WTC11 (cell line): Measurements from ENCODE around the gene CHRM4. TPM values are rescaled to one million over a fixed set of nuclear protein-coding genes. Genes with fewer than 3 reads are reported as not detected.

Source experiments
- ATAC-seq: fragments of 200-7000 bp; cut with Tn5 transposase; 2 replicates; pipeline ENCODE4 v1.10.0; 2021; ENCODE audit warnings: mild to moderate bottlenecking, moderate library complexity
- CTCF ChIA-PET: fragments of 300-600 bp; sonication (Branson Sonifier 250); formaldehyde crosslinking; loops from one replicate; lab custom pipeline; 2021; ENCODE audit warnings: antibody characterized with exemption; lab: Charles Lee
- POLR2A ChIA-PET: fragments of 350-600 bp; sonication (Branson Sonifier 250); formaldehyde crosslinking; loops from one replicate; lab custom pipeline; 2021; ENCODE audit warnings: antibody characterized with exemption; lab: Charles Lee
- DNase-seq: peaks from one replicate; pipeline ENCODE4 v3.0.0; 2021; ENCODE audit warnings: low spot score
- H3K27ac Mint-ChIP-seq: 2 replicates; pipeline ENCODE4 v1.8.0; 2021; ENCODE audit warnings: mixed read lengths
- H3K27me3 Mint-ChIP-seq: 2 replicates; pipeline ENCODE4 v1.8.0; 2021; ENCODE audit warnings: low read depth, mild to moderate bottlenecking, moderate library complexity, mixed read lengths
- H3K36me3 Mint-ChIP-seq: 2 replicates; pipeline ENCODE4 v1.8.0; 2021; ENCODE audit warnings: mixed read lengths
- H3K4me1 Mint-ChIP-seq: 2 replicates; pipeline ENCODE4 v1.8.0; 2022; ENCODE audit warnings: mixed read lengths
- H3K4me3 Mint-ChIP-seq: 2 replicates; pipeline ENCODE4 v1.8.0; 2021; ENCODE audit warnings: mild to moderate bottlenecking, moderate library complexity, mixed read lengths
- H3K9me3 Mint-ChIP-seq: 2 replicates; pipeline ENCODE4 v1.8.0; 2021; ENCODE audit warnings: mixed read lengths
- AFF4 ChIP-seq: sonication (generic); formaldehyde crosslinking; IDR thresholded peaks from 2 replicates; pipeline ENCODE4 v1.8.1; 2023; ENCODE audit warnings: mild to moderate bottlenecking, missing genetic modification reagents, borderline replicate concordance
- AR ChIP-seq: fragments of 250-450 bp; sonication (Bioruptor Pico); IDR thresholded peaks from 2 replicates; pipeline ENCODE4 v1.9.0; 2021; ENCODE audit warnings: mild to moderate bottlenecking
- EMX1 ChIP-seq: fragments of 250-450 bp; sonication (Bioruptor Pico); IDR thresholded peaks from 2 replicates; pipeline ENCODE4 v1.8.0; 2021; ENCODE audit warnings: mild to moderate bottlenecking
- ESRRA ChIP-seq: sonication (generic); formaldehyde crosslinking; IDR thresholded peaks from 2 replicates; pipeline ENCODE4 v1.8.1; 2022; ENCODE audit warnings: mild to moderate bottlenecking, missing genetic modification reagents, borderline replicate concordance
- FOXP1 ChIP-seq: sonication (generic); formaldehyde crosslinking; IDR thresholded peaks from 2 replicates; pipeline ENCODE4 v1.8.0; 2022; ENCODE audit warnings: missing genetic modification reagents, mild to moderate bottlenecking, moderate library complexity, borderline replicate concordance
- IRF2 ChIP-seq: sonication (generic); formaldehyde crosslinking; IDR thresholded peaks from 2 replicates; pipeline ENCODE4 v1.8.0; 2022; ENCODE audit warnings: low read depth, missing genetic modification reagents, borderline replicate concordance
- NR1H2 ChIP-seq: sonication (generic); formaldehyde crosslinking; IDR thresholded peaks from 2 replicates; pipeline ENCODE4 v1.9.0; 2021; ENCODE audit warnings: mild to moderate bottlenecking, moderate library complexity, missing genetic modification reagents
- NR3C1 ChIP-seq: sonication (generic); formaldehyde crosslinking; conservative IDR thresholded peaks from 2 replicates; pipeline ENCODE4 v1.8.1; 2023; ENCODE audit warnings: low read depth, mild to moderate bottlenecking, missing genetic modification reagents
- OVOL2 ChIP-seq: fragments of 250-450 bp; sonication (Bioruptor Pico); IDR thresholded peaks from 2 replicates; pipeline ENCODE4 v1.9.0; 2021; ENCODE audit warnings: mild to moderate bottlenecking, borderline replicate concordance
- RORB ChIP-seq: fragments of 250-450 bp; sonication (Bioruptor Pico); IDR thresholded peaks from 2 replicates; pipeline ENCODE4 v1.9.0; 2021; ENCODE audit warnings: mild to moderate bottlenecking
- SMAD3 ChIP-seq: sonication (generic); formaldehyde crosslinking; IDR thresholded peaks from 2 replicates; pipeline ENCODE4 v1.8.0; 2022; ENCODE audit warnings: missing genetic modification reagents, mild to moderate bottlenecking, borderline replicate concordance
- SMAD4 ChIP-seq: sonication (generic); formaldehyde crosslinking; IDR thresholded peaks from 2 replicates; pipeline ENCODE4 v1.8.0; 2022; ENCODE audit warnings: mild to moderate bottlenecking, missing genetic modification reagents
- SOX15 ChIP-seq: fragments of 250-450 bp; sonication (Bioruptor Pico); IDR thresholded peaks from 2 replicates; pipeline ENCODE4 v1.9.0; 2021; ENCODE audit warnings: mild to moderate bottlenecking
- SP1 ChIP-seq: sonication (generic); formaldehyde crosslinking; conservative IDR thresholded peaks from 2 replicates; pipeline ENCODE4 v1.8.1; 2022; ENCODE audit warnings: missing genetic modification reagents
- TP53 ChIP-seq: sonication (generic); formaldehyde crosslinking; IDR thresholded peaks from 2 replicates; pipeline ENCODE4 v1.8.1; 2023; ENCODE audit warnings: mild to moderate bottlenecking, missing genetic modification reagents
- ZBTB21 ChIP-seq: sonication (generic); formaldehyde crosslinking; IDR thresholded peaks from 2 replicates; pipeline ENCODE4 v1.8.1; 2023; ENCODE audit warnings: mild to moderate bottlenecking, missing genetic modification reagents, borderline replicate concordance
- ZNF396 ChIP-seq: fragments of 250-450 bp; sonication (Bioruptor Pico); IDR thresholded peaks from 2 replicates; pipeline ENCODE4 v1.8.0; 2021; ENCODE audit warnings: mild to moderate bottlenecking, moderate library complexity, borderline replicate concordance
- ZNF423 ChIP-seq: fragments of 250-450 bp; sonication (Bioruptor Pico); IDR thresholded peaks from 2 replicates; pipeline ENCODE4 v2.1.2; 2022; ENCODE audit warnings: mild to moderate bottlenecking, moderate library complexity
- ZNF425 ChIP-seq: fragments of 250-450 bp; sonication (Bioruptor Pico); conservative IDR thresholded peaks from 2 replicates; pipeline ENCODE4 v1.9.0; 2021; ENCODE audit warnings: mild to moderate bottlenecking
- total RNA-seq: library from RNA; stranded (reverse); gene quantifications from 3 replicates; pipeline ENCODE4 v1.2.3, GENCODE V29; 2021
- TF ChIP-seq, protein P1 (sequence below): sonication (generic); formaldehyde crosslinking; IDR thresholded peaks from 2 replicates; pipeline ENCODE4 v1.8.0; 2023; ENCODE audit warnings: mild to moderate bottlenecking, missing genetic modification reagents
- TF ChIP-seq, protein P2 (sequence below): sonication (generic); formaldehyde crosslinking; IDR thresholded peaks from 2 replicates; pipeline ENCODE4 v1.8.1; 2022; ENCODE audit warnings: mild to moderate bottlenecking, missing genetic modification reagents, moderate library complexity, borderline replicate concordance
- TF ChIP-seq, protein P3 (sequence below): sonication (generic); formaldehyde crosslinking; IDR thresholded peaks from 2 replicates; pipeline ENCODE4 v1.8.1; 2022; ENCODE audit warnings: low read depth, missing genetic modification reagents, borderline replicate concordance

CHRM4 gene
- total RNA-seq, 1 experiment from 2014 or later, result 0.85 TPM

GRCh38 chr11:46375392-46376101 is 16.0 kb downstream of the CHRM4 start:
- Mint-ChIP-seq H3K4me3 (no peak overlapping the region), H3K9me3 (no peaks in the 10 kb centered on the region), H3K27me3 (no peaks in the 10 kb centered on the region), H3K4me1 (peaks cover 9% of the 10 kb centered on the region)
- ATAC-seq, result no peak
- POLR2A ChIA-PET, result no interaction called here
- CTCF ChIA-PET, result interaction anchor here (1.6 kb wide), 1 partner anchor 17 kb away, joined by 4 read pairs; no protein-coding TSS in a partner anchor
- TF ChIP-seq ZNF396 (no peak), NR3C1 (CRISPR knock-in tag) (no peak), ZBTB21 (CRISPR knock-in tag) (no peak), EMX1 (CRISPR knock-in tag) (no peak), OVOL2 (CRISPR knock-in tag) (no peak), IRF2 (CRISPR knock-in tag) (no peak), AFF4 (no peak), SOX15 (no peak), TP53 (CRISPR knock-in tag) (no peak), NR1H2 (no peak), RORB (no peak), SMAD3 (CRISPR knock-in tag) (no peak), ZNF425 (no peak), ZNF423 (no peak)
- TF ChIP-seq, protein P1, sequence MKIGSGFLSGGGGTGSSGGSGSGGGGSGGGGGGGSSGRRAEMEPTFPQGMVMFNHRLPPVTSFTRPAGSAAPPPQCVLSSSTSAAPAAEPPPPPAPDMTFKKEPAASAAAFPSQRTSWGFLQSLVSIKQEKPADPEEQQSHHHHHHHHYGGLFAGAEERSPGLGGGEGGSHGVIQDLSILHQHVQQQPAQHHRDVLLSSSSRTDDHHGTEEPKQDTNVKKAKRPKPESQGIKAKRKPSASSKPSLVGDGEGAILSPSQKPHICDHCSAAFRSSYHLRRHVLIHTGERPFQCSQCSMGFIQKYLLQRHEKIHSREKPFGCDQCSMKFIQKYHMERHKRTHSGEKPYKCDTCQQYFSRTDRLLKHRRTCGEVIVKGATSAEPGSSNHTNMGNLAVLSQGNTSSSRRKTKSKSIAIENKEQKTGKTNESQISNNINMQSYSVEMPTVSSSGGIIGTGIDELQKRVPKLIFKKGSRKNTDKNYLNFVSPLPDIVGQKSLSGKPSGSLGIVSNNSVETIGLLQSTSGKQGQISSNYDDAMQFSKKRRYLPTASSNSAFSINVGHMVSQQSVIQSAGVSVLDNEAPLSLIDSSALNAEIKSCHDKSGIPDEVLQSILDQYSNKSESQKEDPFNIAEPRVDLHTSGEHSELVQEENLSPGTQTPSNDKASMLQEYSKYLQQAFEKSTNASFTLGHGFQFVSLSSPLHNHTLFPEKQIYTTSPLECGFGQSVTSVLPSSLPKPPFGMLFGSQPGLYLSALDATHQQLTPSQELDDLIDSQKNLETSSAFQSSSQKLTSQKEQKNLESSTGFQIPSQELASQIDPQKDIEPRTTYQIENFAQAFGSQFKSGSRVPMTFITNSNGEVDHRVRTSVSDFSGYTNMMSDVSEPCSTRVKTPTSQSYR, result no peak
- TF ChIP-seq, all 79 proteins: peak for 0
- DNase-seq, result no peak
- H3K27ac Mint-ChIP-seq, result no peak overlapping the region
- peaks cover 32% of the 10 kb centered on the region for H3K36me3 Mint-ChIP-seq

DNA sequence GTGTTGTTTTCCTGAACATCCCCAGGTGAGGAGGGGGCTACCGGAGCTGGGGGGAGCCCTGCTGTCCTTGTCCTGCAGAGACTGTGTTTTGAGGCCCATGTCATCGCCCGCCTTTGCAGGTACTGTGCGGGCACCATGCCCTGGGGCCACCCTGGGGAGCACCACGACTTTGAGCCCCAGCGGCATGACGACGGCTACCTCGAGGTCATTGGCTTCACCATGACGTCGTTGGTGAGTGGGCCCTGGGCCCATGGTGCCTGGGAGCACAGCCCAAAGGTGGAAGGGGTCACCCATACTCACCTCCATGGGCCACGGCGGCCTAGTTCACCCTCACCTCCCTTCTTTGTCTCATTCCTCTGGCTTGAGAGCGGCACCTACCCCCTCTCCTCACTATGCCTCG is 16.8 kb downstream of the CHRM4 start:
- Mint-ChIP-seq H3K27ac (no peak overlapping the region), H3K4me3 (no peak overlapping the region), H3K4me1 (peaks cover 10% of the 10 kb centered on the region), H3K36me3 (peaks cover 36% of the 10 kb centered on the region), H3K27me3 (no peaks in the 10 kb centered on the region), H3K9me3 (no peaks in the 10 kb centered on the region)
- ChIA-PET CTCF (no interaction called here), POLR2A (no interaction called here)
- DNase-seq (no peak), ATAC-seq (no peak)
- TF ChIP-seq FOXP1 (CRISPR knock-in tag) (no peak), ZBTB21 (CRISPR knock-in tag) (no peak), AR (CRISPR knock-in tag) (no peak), SP1 (CRISPR knock-in tag) (no peak), EMX1 (CRISPR knock-in tag) (no peak), SMAD4 (no peak), ESRRA (CRISPR knock-in tag) (no peak)
- TF ChIP-seq, protein P2, sequence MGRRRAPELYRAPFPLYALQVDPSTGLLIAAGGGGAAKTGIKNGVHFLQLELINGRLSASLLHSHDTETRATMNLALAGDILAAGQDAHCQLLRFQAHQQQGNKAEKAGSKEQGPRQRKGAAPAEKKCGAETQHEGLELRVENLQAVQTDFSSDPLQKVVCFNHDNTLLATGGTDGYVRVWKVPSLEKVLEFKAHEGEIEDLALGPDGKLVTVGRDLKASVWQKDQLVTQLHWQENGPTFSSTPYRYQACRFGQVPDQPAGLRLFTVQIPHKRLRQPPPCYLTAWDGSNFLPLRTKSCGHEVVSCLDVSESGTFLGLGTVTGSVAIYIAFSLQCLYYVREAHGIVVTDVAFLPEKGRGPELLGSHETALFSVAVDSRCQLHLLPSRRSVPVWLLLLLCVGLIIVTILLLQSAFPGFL (CRISPR knock-in tag), result no peak
- TF ChIP-seq, protein P3, sequence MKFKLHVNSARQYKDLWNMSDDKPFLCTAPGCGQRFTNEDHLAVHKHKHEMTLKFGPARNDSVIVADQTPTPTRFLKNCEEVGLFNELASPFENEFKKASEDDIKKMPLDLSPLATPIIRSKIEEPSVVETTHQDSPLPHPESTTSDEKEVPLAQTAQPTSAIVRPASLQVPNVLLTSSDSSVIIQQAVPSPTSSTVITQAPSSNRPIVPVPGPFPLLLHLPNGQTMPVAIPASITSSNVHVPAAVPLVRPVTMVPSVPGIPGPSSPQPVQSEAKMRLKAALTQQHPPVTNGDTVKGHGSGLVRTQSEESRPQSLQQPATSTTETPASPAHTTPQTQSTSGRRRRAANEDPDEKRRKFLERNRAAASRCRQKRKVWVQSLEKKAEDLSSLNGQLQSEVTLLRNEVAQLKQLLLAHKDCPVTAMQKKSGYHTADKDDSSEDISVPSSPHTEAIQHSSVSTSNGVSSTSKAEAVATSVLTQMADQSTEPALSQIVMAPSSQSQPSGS (CRISPR knock-in tag), result no peak
